PFSK-1 (cell line): Measurements from ENCODE around the gene COLEC11.

ENCODE experiments used
- FOXP2 ChIP-seq: optimal IDR thresholded peaks from 2 replicates; pipeline ENCODE3; 2011; ENCODE audit warnings: borderline replicate concordance, control low read depth, inconsistent platforms; ENCODE audit not compliant: insufficient read depth; ENCODE audit errors: extremely low read length, extremely low read depth
- POLR2AphosphoS5 ChIP-seq: IDR thresholded peaks from 2 replicates; pipeline ENCODE4 v1.6.1; 2012; ENCODE audit warnings: low read depth, mild to moderate bottlenecking, control low read depth, low read length, moderate library complexity
- SIN3A ChIP-seq: IDR thresholded peaks from 2 replicates; pipeline ENCODE4 v1.6.1; 2012; ENCODE audit warnings: mild to moderate bottlenecking, low read length, moderate library complexity, borderline replicate concordance; ENCODE audit not compliant: insufficient read depth
- TAF1 ChIP-seq: IDR thresholded peaks from 2 replicates; pipeline ENCODE4 v1.6.1; 2012; ENCODE audit warnings: low read length, control low read depth, borderline replicate concordance; ENCODE audit not compliant: insufficient read depth
- TF ChIP-seq, protein P1 (sequence below), 2 experiments: IDR thresholded peaks; 2 replicates each; pipeline versions ENCODE4 v1.6.1 to v1.8.0; 2011 to 2012; ENCODE audit warnings: low read depth in 2 of 2, low read length in 2 of 2, control low read depth in 1 of 2, inconsistent platforms in 1 of 2, mild to moderate bottlenecking in 1 of 2, moderate library complexity in 1 of 2; ENCODE audit not compliant: insufficient read depth in 1 of 2

The COLEC11 gene

DNA sequence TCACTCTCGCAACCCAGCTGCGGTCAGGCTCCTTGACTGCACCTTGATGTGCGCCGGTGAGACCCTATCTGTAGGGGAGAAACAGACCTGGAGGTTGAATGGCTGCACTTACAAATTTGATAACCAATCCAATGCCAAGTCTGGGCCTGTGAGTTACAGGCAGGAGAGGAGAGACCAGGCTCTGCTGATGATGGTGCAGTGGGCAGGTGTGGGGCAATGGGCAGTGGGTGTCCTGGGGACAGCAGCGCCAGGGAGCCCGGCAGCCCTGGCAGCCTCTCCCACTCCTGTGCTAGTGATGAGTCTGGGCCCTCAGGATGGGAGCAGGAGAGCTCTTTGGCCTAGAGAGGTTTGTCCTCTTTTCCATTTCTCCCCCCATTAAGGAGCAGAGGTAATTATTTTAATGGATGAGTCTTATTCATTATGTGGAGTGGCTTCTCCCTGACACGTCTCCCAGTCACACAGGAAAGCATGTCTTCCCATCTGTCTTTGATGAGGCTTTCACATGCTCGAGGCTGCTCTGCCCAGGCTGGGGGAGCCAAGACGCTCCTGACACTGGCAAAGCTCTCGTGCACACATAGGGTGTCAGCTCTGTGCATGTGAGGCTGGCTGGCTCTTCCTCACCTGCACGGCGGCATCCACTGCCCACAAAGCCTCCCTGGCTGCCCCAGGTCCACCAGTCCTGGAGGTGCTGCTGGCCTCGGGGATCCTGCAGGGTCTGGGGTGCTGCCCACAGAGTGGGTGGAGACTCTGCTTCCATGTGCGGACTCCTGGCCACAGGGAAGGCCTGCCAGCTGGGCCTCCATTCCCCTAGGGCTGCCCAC, 53.1 kb downstream of the COLEC11 start:
- TF ChIP-seq, protein P1, sequence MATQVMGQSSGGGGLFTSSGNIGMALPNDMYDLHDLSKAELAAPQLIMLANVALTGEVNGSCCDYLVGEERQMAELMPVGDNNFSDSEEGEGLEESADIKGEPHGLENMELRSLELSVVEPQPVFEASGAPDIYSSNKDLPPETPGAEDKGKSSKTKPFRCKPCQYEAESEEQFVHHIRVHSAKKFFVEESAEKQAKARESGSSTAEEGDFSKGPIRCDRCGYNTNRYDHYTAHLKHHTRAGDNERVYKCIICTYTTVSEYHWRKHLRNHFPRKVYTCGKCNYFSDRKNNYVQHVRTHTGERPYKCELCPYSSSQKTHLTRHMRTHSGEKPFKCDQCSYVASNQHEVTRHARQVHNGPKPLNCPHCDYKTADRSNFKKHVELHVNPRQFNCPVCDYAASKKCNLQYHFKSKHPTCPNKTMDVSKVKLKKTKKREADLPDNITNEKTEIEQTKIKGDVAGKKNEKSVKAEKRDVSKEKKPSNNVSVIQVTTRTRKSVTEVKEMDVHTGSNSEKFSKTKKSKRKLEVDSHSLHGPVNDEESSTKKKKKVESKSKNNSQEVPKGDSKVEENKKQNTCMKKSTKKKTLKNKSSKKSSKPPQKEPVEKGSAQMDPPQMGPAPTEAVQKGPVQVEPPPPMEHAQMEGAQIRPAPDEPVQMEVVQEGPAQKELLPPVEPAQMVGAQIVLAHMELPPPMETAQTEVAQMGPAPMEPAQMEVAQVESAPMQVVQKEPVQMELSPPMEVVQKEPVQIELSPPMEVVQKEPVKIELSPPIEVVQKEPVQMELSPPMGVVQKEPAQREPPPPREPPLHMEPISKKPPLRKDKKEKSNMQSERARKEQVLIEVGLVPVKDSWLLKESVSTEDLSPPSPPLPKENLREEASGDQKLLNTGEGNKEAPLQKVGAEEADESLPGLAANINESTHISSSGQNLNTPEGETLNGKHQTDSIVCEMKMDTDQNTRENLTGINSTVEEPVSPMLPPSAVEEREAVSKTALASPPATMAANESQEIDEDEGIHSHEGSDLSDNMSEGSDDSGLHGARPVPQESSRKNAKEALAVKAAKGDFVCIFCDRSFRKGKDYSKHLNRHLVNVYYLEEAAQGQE (IDR thresholded peaks at IDR 0.05; ENCODE audit: insufficient read depth in 1 of 2, low read depth in 2 of 2, low read length in 2 of 2), result no peak
- TF ChIP-seq FOXP2, result no peak
- no peak for TF ChIP-seq SIN3A
- TF ChIP-seq POLR2AphosphoS5, result no peak
- no peak for TF ChIP-seq TAF1

DNA sequence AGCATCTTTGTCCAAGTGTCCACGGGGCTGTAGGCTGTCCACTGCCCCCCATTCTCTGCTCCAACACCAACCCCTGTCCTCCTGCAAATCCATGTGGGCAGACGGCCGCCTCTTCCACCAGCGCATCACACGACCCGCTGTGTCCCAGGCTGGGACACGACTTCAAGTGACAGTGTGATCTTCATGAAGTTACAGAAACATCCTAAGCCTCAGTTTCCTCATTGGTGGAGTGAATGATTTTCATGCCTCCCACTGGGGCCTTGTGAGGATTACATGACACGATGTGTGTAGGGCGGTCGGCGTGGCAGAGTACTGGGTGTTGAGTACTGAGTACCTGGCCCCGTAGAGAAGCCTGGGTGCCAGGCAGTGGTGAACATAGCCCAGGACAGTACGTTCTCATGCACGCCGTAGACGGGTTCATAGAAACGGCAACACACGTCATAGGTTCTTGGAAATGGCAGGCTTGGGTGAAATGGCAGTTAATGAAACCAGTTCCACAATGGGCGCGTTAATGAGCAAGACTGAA, 53.8 kb downstream of the COLEC11 start:
- TF ChIP-seq FOXP2 (no peak), TAF1 (no peak), SIN3A (no peak), POLR2AphosphoS5 (no peak)
- TF ChIP-seq, protein P1 (IDR thresholded peaks at IDR 0.05; ENCODE audit: insufficient read depth in 1 of 2, low read depth in 2 of 2, low read length in 2 of 2), result no peak

DNA sequence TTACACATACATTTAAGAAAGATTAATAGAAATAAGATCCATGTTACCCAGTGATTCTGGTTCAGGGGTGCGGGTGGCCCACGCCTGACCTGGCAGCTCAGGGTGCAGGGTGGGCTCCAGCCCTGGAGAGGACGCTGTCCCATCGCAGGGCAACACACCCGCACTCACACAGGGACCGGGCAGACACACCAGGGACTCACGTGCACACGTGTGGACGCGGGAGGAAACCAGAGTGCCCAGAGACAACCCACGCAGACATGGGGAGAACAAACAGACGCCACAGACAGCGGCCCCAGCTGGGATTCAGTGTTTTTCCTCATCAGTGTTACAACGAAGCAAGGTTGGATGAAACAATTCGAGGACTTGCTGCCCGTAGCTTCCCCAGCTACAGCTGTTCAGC, 54.7 kb downstream of the COLEC11 start:
- no peak for TF ChIP-seq SIN3A
- no peak for TF ChIP-seq POLR2AphosphoS5
- TF ChIP-seq TAF1, result no peak
- TF ChIP-seq, protein P1 (IDR thresholded peaks at IDR 0.05; ENCODE audit: insufficient read depth in 1 of 2, low read depth in 2 of 2, low read length in 2 of 2), result no peak
- TF ChIP-seq FOXP2, result no peak

DNA sequence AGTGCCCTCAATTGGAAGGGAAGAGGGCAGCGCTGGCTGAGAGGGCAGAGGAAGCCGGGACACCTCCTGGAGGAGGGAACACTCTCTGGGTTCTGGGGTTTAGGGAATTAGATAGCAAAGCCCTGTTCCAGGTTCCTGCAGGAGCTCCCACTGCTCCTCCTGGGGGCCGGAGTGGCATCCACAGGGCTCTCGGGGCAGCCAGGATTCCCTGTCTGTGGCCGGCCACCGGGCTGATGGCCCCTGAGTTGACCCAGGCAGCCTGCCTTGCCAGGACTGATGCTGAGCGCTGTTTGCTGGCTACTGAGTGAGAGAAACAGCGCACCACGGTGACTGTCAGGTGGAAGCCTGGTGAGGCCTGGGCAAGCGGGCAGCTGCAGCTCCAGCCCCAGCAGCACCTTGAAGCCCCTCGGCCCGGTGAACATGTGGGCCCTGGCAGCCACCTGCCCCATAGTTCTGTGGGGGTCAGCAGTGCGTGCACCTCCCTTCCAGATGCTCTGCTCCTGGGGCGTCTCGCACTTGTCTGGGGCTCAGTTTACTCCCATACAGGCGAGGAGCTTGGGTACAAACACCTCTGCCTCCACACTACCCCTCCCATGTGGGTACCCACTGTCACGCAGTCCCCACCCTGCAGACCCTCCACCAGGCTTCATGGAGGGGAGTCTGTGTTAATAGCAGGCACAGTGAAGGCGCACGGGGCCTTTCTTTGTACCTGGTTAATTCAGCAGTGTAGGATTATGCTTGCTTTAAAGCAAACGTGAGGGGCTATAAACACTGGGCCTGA, 55.4 kb downstream of the COLEC11 start:
- TF ChIP-seq, protein P1 (IDR thresholded peaks at IDR 0.05; ENCODE audit: insufficient read depth in 1 of 2, low read depth in 2 of 2, low read length in 2 of 2), result no peak
- TF ChIP-seq TAF1 (no peak), SIN3A (no peak)
